Measurements from ENCODE around the gene MAPK8.

DNA sequence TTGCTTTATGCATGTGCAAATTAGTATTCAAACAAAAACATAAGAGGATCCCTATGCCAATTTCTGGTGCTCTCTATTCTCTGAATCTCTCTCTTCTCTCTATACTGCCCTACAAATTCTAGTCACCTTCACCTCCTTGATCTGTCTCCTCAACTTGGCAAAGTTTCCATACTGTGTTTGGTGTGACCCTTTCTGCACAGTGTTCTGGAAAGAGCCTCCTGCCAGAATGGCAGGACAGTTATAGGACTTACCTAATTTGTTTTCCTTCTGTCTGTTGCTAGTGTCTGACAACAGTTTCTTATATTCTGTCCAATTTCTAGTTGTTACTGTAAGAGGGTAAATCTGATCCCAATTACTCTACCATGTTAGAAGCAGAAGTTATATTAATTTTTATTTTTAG is 34.3 kb downstream of the MAPK8 start:
- TF ChIP-seq, protein P1, sequence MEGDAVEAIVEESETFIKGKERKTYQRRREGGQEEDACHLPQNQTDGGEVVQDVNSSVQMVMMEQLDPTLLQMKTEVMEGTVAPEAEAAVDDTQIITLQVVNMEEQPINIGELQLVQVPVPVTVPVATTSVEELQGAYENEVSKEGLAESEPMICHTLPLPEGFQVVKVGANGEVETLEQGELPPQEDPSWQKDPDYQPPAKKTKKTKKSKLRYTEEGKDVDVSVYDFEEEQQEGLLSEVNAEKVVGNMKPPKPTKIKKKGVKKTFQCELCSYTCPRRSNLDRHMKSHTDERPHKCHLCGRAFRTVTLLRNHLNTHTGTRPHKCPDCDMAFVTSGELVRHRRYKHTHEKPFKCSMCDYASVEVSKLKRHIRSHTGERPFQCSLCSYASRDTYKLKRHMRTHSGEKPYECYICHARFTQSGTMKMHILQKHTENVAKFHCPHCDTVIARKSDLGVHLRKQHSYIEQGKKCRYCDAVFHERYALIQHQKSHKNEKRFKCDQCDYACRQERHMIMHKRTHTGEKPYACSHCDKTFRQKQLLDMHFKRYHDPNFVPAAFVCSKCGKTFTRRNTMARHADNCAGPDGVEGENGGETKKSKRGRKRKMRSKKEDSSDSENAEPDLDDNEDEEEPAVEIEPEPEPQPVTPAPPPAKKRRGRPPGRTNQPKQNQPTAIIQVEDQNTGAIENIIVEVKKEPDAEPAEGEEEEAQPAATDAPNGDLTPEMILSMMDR (IDR thresholded peaks at IDR 0.05), result no peak
- no peak for TF ChIP-seq POLR2A (IDR thresholded peaks at IDR 0.05)
